Measurements from ENCODE around the gene ATP9A. TPM values are rescaled to one million over a fixed set of nuclear protein-coding genes. Genes with fewer than 3 reads are reported as not detected.

The ATP9A gene
- polyA plus RNA-seq, 3 donors = 0.04 TPM; not detected in 2

DNA sequence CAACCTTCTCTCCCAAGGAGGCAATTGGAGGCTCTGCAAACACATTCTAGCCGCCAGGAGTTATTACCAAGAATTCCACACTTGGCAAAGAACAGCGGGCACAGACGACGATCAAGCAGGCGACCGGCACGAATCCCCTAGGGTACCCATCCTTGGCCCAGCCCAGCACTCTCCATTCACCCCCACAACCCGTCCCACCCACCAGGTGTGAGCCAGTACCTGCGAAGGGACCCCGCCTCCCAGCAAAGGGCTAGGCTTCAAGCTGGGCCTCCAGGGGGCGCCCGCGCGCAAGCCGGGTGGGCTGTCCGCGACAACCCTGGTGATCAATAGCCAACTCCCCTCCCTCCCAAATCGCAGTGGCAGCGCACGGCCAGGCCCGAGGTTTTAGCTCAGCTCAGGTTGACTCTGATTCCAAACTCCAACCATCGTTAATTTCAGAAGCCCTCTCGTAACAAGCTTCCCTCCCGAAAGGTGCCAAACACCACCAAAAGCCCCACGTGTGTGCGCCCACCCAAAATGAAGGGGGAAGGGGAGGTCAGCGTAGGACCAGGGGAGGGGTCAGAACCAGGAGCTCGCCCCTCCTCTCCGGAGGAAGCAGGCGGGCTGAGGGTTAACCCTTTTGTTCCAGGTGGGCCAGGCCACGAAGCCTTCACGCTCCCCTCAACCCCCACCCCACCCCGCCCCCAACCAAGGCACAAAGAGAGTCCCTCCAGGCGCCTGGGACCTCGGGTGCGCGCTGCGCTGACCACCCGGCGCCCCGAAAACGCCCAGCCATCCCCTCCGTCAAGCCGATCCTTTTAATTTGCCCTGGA, 32.1 kb upstream of the ATP9A start:
- intact Hi-C loops (cut with micrococcal nuclease) = no loop called here

DNA sequence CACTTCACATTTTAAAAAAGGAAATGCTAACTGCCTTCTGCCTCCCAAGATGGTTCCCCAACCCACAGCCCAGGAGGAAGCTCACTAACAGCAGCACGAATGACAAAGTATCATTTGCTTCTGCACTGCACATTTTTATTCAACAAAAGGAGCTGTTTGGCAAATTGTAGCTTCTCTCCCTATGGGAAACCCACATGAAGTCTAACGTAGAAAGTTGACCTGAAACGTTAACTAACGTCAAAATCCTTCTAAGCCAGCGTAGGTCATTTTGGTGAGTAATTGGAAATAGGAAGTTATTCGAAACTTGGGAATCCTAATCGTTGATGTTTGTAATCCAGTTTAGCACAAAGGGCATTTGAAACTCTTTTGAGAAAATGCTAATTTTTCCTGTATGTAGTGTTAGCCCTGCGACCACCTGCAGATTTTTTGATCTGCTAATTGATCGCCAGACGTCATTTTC, 31.2 kb upstream of the ATP9A start:
- H3K4me1 Mint-ChIP-seq = peaks cover 24% of the 10 kb centered on the region
- peaks cover 0 to 2% of the 10 kb centered on the region in 2 donors for H3K36me3 Mint-ChIP-seq
- peaks cover 25 to 28% of the 10 kb centered on the region in 2 donors for H3K4me1 ChIP-seq (ENCODE audit: control insufficient read depth in 1 of 2, insufficient read depth in 2 of 2, low read length in 2 of 2)
- peak overlapping the region in 2 of 3 experiments; percentile 12 to 72 for H3K4me3 ChIP-seq (replicated peaks in 1 of 3; ENCODE audit: low read depth in 2 of 3, low read length in 3 of 3)
- no peaks in the 10 kb centered on the region for H3K79me2 ChIP-seq (ENCODE audit: insufficient read depth, low read length)
- peak overlapping the region; percentile 60 to 89 for H3K4me3 Mint-ChIP-seq
- peak overlapping the region; percentile 57 for H2AFZ ChIP-seq (ENCODE audit: insufficient read depth, low read depth, low read length, poor library complexity, severe bottlenecking)
- no peaks in the 10 kb centered on the region for H3K36me3 ChIP-seq (replicated peaks in 1 of 2; ENCODE audit: control insufficient read depth in 1 of 2, insufficient read depth in 2 of 2, low read length in 2 of 2)
- peaks cover 0 to 9% of the 10 kb centered on the region in 2 donors for H3K9me3 ChIP-seq (replicated peaks in 1 of 2; ENCODE audit: control insufficient read depth in 1 of 2, insufficient read depth in 1 of 2, low read length in 2 of 2)
- DNase-seq = peak in 1 of 3 donors; percentile 9
- WGBS (ENCODE audit: insufficient coverage) = 0% methylated on average over 1 of the region's 10 CpGs
- H3K27me3 ChIP-seq (ENCODE audit: control insufficient read depth in 2 of 2, insufficient read depth in 2 of 2, low read length in 2 of 2) = peaks cover 32 to 58% of the 10 kb centered on the region in 2 donors
- TF ChIP-seq, protein P1, sequence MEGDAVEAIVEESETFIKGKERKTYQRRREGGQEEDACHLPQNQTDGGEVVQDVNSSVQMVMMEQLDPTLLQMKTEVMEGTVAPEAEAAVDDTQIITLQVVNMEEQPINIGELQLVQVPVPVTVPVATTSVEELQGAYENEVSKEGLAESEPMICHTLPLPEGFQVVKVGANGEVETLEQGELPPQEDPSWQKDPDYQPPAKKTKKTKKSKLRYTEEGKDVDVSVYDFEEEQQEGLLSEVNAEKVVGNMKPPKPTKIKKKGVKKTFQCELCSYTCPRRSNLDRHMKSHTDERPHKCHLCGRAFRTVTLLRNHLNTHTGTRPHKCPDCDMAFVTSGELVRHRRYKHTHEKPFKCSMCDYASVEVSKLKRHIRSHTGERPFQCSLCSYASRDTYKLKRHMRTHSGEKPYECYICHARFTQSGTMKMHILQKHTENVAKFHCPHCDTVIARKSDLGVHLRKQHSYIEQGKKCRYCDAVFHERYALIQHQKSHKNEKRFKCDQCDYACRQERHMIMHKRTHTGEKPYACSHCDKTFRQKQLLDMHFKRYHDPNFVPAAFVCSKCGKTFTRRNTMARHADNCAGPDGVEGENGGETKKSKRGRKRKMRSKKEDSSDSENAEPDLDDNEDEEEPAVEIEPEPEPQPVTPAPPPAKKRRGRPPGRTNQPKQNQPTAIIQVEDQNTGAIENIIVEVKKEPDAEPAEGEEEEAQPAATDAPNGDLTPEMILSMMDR (IDR thresholded peaks at IDR 0.05) = no peak
- peaks cover 34 to 41% (median 41%) of the 10 kb centered on the region in 3 donors for H3K27me3 Mint-ChIP-seq (ENCODE audit: low read depth in 3 of 3)
- H3K27ac ChIP-seq (ENCODE audit: low read depth in 1 of 2, low read length in 2 of 2) = no peak overlapping the region
- peak overlapping the region; percentile 81 for H3K4me2 ChIP-seq (replicated peaks; ENCODE audit: extremely low read depth, low read length, poor library complexity, severe bottlenecking)
- intact Hi-C loops (cut with micrococcal nuclease) = no loop called here
- H3K27ac Mint-ChIP-seq = no peak overlapping the region
- no peak overlapping the region for H3K9ac ChIP-seq (ENCODE audit: insufficient read depth, low read length, poor library complexity, severe bottlenecking)
- H4K20me1 ChIP-seq (ENCODE audit: insufficient read depth, low read length) = no peaks in the 10 kb centered on the region
- peaks cover 0 to 14% (median under 1%) of the 10 kb centered on the region in 7 donors for H3K9me3 Mint-ChIP-seq

More for the DNA sequence above, 32.1 kb upstream of the ATP9A start:
- TF ChIP-seq, protein P1 (IDR thresholded peaks at IDR 0.05) = peak; percentile 79
- Histone ChIP-seq H3K27me3 (ENCODE audit: control insufficient read depth in 2 of 2, insufficient read depth in 2 of 2, low read length in 2 of 2) (peaks cover 32 to 60% of the 10 kb centered on the region in 2 donors), H2AFZ (ENCODE audit: insufficient read depth, low read depth, low read length, poor library complexity, severe bottlenecking) (peak overlapping the region; percentile 68), H4K20me1 (ENCODE audit: insufficient read depth, low read length) (no peaks in the 10 kb centered on the region), H3K79me2 (ENCODE audit: insufficient read depth, low read length) (no peaks in the 10 kb centered on the region), H3K4me1 (ENCODE audit: control insufficient read depth in 1 of 2, insufficient read depth in 2 of 2, low read length in 2 of 2) (peaks cover 25 to 28% of the 10 kb centered on the region in 2 donors), H3K9me3 (replicated peaks in 1 of 2; ENCODE audit: control insufficient read depth in 1 of 2, insufficient read depth in 1 of 2, low read length in 2 of 2) (peaks cover 0 to 9% of the 10 kb centered on the region in 2 donors), H3K9ac (ENCODE audit: insufficient read depth, low read length, poor library complexity, severe bottlenecking) (peak overlapping the region; percentile 21), H3K36me3 (replicated peaks in 1 of 2; ENCODE audit: control insufficient read depth in 1 of 2, insufficient read depth in 2 of 2, low read length in 2 of 2) (no peaks in the 10 kb centered on the region), H3K4me2 (replicated peaks; ENCODE audit: extremely low read depth, low read length, poor library complexity, severe bottlenecking) (peak overlapping the region; percentile 81), H3K27ac (ENCODE audit: low read depth in 1 of 2, low read length in 2 of 2) (no peak overlapping the region), H3K4me3 (replicated peaks in 1 of 3; ENCODE audit: low read depth in 2 of 3, low read length in 3 of 3) (peak overlapping the region in 2 of 3 experiments; percentile 45 to 72)
- peaks cover 35 to 44% (median 41%) of the 10 kb centered on the region in 3 donors for H3K27me3 Mint-ChIP-seq (ENCODE audit: low read depth in 3 of 3)
- peaks cover 0 to 14% (median 2%) of the 10 kb centered on the region in 7 donors for H3K9me3 Mint-ChIP-seq
- peak overlapping the region; percentile 79 to 89 for H3K4me3 Mint-ChIP-seq
- peaks cover 0 to 2% of the 10 kb centered on the region in 2 donors for H3K36me3 Mint-ChIP-seq
- no peak overlapping the region for H3K27ac Mint-ChIP-seq
- WGBS (ENCODE audit: insufficient coverage) = 0% methylated on average over 33 of the region's 44 CpGs
- peak in 1 of 3 donors; percentile 12 for DNase-seq
- peaks cover 24% of the 10 kb centered on the region for H3K4me1 Mint-ChIP-seq
